Endothelial cell (in vitro differentiated cells): Measurements from ENCODE around the gene MTHFSD. TPM values are rescaled to one million over a fixed set of nuclear protein-coding genes. Genes with fewer than 3 reads are reported as not detected.

ENCODE experiments used
- DNase-seq: peaks from one replicate; pipeline ENCODE4 v3.0.0; 2021; ENCODE audit warnings: low spot score
- H3K27ac Mint-ChIP-seq: one replicate; pipeline ENCODE4 v1.8.0; 2021; ENCODE audit warnings: mixed read lengths, inconsistent platforms; ENCODE audit not compliant: unreplicated experiment
- H3K27me3 Mint-ChIP-seq: one replicate; pipeline ENCODE4 v1.8.0; 2021; ENCODE audit warnings: mild to moderate bottlenecking, moderate library complexity, mixed read lengths, inconsistent platforms; ENCODE audit not compliant: unreplicated experiment
- H3K36me3 Mint-ChIP-seq: one replicate; pipeline ENCODE4 v1.8.0; 2021; ENCODE audit warnings: mild to moderate bottlenecking, low read depth, mixed read lengths, inconsistent platforms; ENCODE audit not compliant: unreplicated experiment
- H3K4me1 Mint-ChIP-seq: one replicate; pipeline ENCODE4 v1.8.0; 2021; ENCODE audit warnings: mild to moderate bottlenecking, mixed read lengths, inconsistent platforms; ENCODE audit not compliant: unreplicated experiment
- H3K4me3 Mint-ChIP-seq: one replicate; pipeline ENCODE4 v1.8.0; 2021; ENCODE audit warnings: mild to moderate bottlenecking, mixed read lengths, inconsistent platforms; ENCODE audit not compliant: unreplicated experiment
- H3K9me3 Mint-ChIP-seq: one replicate; pipeline ENCODE4 v1.8.0; 2021; ENCODE audit warnings: mixed read lengths, inconsistent platforms; ENCODE audit not compliant: unreplicated experiment
- CTCF ChIP-seq: fragments of 200-600 bp; sonication (generic); IDR thresholded peaks from one replicate; pipeline ENCODE4 v1.5.0; 2021; ENCODE audit warnings: antibody characterized with exemption; ENCODE audit not compliant: unreplicated experiment
- total RNA-seq: library from RNA; stranded (reverse); fragmentation: NEBNext Ultra II Directional; extraction: Animal tissue kit (Norgen Biotek cat#: 25700); gene quantifications from one replicate; pipeline ENCODE4 v1.2.1, GENCODE V29; 2021; ENCODE audit not compliant: unreplicated experiment

MTHFSD gene
- total RNA-seq, 1 donor from 2014 or later, result 30.6 TPM

- Mint-ChIP-seq H3K27me3 (peaks cover 6% of the 10 kb centered on the region), H3K9me3 (no peaks in the 10 kb centered on the region), H3K4me1 (no peaks in the 10 kb centered on the region), H3K36me3 (no peaks in the 10 kb centered on the region), H3K27ac (no peak overlapping the region), H3K4me3 (no peak overlapping the region)
- no peak for DNase-seq
- TF ChIP-seq CTCF, result no peak
Observed at GRCh38 chr16:86485746-86486145, 69.3 kb downstream of the MTHFSD start.

- Mint-ChIP-seq H3K36me3 (no peaks in the 10 kb centered on the region), H3K4me1 (no peaks in the 10 kb centered on the region), H3K4me3 (no peak overlapping the region), H3K9me3 (no peaks in the 10 kb centered on the region), H3K27me3 (peaks cover 5% of the 10 kb centered on the region), H3K27ac (no peak overlapping the region)
- DNase-seq, result no peak
- TF ChIP-seq CTCF, result no peak
Observed at GRCh38 chr16:86484240-86484639, 70.8 kb downstream of the MTHFSD start.

GRCh38 chr16:86481607-86482006 lies 73.4 kb downstream of the MTHFSD start:
- no peaks in the 10 kb centered on the region for H3K9me3 Mint-ChIP-seq
- H3K4me1 Mint-ChIP-seq, result no peaks in the 10 kb centered on the region
- no peak for TF ChIP-seq CTCF
- H3K27me3 Mint-ChIP-seq, result peaks cover 2% of the 10 kb centered on the region
- no peaks in the 10 kb centered on the region for H3K36me3 Mint-ChIP-seq
- H3K27ac Mint-ChIP-seq, result no peak overlapping the region
- DNase-seq, result no peak
- H3K4me3 Mint-ChIP-seq, result no peak overlapping the region

GRCh38 chr16:86480444-86480843 lies 74.6 kb downstream of the MTHFSD start:
- H3K27me3 Mint-ChIP-seq, result no peaks in the 10 kb centered on the region
- H3K4me3 Mint-ChIP-seq, result no peak overlapping the region
- no peak overlapping the region for H3K27ac Mint-ChIP-seq
- no peak for TF ChIP-seq CTCF
- H3K4me1 Mint-ChIP-seq, result no peaks in the 10 kb centered on the region
- no peaks in the 10 kb centered on the region for H3K9me3 Mint-ChIP-seq
- no peak for DNase-seq
- no peaks in the 10 kb centered on the region for H3K36me3 Mint-ChIP-seq

Other genes with a start within 250 kb of the MTHFSD start
- gene FOXF1, start 44.7 kb downstream of the MTHFSD start, total RNA-seq, result 0.69 TPM
- 16.3 TPM for gene FOXC2, start 11.6 kb upstream of the MTHFSD start, total RNA-seq
- 3.4 TPM for gene FOXL1, start 23.3 kb upstream of the MTHFSD start, total RNA-seq